ENCODE data around the gene TMEM218.

The TMEM218 gene

DNA sequence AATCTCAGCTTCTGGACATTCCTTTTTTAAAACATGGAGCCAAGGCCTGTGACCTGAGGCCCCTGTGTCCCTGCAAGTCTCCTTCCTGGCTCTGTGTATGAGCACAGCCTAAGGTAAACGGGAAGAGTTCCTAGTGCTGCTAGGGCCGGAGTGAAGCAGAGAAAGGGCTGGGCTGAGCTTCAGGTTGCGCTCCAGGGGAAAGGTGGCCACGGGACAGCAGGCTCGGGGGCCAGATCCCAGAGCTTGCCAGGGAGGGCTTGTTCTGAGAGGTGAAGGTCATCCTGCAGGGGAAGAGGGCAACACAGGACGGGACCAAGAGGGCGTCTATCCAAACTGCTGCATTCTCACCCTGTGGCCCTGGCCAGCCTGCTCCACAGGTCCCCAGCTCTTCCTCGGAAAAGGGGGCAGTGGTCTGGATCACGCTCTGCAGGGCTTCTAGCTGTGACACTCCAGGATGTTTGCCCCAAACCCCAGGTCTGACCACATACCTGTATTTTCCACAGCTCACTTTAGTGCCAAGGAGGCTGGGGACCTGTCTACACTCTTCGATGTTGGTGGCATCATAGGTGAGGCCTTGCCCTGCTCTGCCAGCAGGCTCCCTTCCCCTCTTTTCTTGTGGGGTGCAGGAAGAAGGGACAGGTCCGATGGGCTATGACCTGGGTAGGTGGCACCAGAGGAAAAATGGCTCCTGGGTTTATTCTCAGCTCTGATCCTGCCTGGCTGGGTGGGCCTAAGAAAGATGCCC lies 27.9 kb downstream of the TMEM218 start:
- TF ChIP-seq, protein P1, sequence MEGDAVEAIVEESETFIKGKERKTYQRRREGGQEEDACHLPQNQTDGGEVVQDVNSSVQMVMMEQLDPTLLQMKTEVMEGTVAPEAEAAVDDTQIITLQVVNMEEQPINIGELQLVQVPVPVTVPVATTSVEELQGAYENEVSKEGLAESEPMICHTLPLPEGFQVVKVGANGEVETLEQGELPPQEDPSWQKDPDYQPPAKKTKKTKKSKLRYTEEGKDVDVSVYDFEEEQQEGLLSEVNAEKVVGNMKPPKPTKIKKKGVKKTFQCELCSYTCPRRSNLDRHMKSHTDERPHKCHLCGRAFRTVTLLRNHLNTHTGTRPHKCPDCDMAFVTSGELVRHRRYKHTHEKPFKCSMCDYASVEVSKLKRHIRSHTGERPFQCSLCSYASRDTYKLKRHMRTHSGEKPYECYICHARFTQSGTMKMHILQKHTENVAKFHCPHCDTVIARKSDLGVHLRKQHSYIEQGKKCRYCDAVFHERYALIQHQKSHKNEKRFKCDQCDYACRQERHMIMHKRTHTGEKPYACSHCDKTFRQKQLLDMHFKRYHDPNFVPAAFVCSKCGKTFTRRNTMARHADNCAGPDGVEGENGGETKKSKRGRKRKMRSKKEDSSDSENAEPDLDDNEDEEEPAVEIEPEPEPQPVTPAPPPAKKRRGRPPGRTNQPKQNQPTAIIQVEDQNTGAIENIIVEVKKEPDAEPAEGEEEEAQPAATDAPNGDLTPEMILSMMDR (IDR thresholded peaks at IDR 0.05; ENCODE audit: insufficient read depth, low read length, poor library complexity, severe bottlenecking) = no peak
- no peaks in the 10 kb centered on the region for H3K27me3 ChIP-seq (replicated peaks; ENCODE audit: control insufficient read depth, insufficient read depth, low read length)
- DNase-seq (ENCODE audit: extremely low read depth, insufficient read length) = no peak

DNA sequence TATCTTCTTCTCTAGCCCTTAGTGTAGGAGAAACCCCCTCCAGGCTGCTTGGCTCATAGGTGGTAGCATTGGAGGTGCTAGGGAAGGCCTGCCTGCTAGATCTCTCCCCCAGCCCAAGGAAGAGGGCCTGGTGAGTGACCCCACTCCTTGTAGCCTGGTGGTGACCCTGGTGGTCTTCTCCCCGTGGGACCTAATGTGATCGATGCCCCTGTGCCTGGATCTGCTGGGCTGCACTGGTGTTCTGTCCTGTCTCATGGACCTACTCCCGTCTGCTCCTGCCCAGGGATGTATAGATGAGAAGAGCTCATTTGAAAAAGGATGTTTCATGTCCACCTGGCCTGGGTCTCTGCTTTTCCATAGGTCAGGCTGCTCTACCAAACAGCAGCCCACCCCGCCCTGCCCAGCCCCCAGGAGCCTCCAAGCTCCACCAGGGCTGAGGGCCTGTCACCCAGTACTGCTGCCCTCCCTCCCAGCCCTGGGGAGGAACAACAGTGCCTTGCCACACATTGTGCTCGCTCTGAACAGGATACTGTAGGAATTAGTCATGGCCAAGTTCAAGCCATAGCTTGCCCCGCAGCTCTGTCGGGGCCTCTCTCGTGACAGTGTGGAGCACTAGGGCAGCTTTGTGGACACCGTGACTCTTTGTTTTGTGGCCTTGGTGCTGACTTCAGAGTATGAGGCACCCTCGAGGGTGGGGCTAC lies 28.7 kb downstream of the TMEM218 start:
- Histone ChIP-seq H3K27me3 (replicated peaks; ENCODE audit: control insufficient read depth, insufficient read depth, low read length) (no peaks in the 10 kb centered on the region), H3K4me3 (replicated peaks; ENCODE audit: low read depth, low read length) (no peak overlapping the region), H3K36me3 (ENCODE audit: control insufficient read depth, insufficient read depth, low read length) (no peaks in the 10 kb centered on the region)
- no peak for DNase-seq (ENCODE audit: extremely low read depth, insufficient read length)
- TF ChIP-seq, protein P1 (IDR thresholded peaks at IDR 0.05; ENCODE audit: insufficient read depth, low read length, poor library complexity, severe bottlenecking) = no peak

More for the DNA sequence above, 27.9 kb downstream of the TMEM218 start:
- H3K36me3 ChIP-seq (ENCODE audit: control insufficient read depth, insufficient read depth, low read length) = no peaks in the 10 kb centered on the region
- H3K4me3 ChIP-seq (replicated peaks; ENCODE audit: low read depth, low read length) = no peak overlapping the region

- no peak overlapping the region for H3K4me3 ChIP-seq (replicated peaks; ENCODE audit: low read depth, low read length)
- H3K36me3 ChIP-seq (ENCODE audit: control insufficient read depth, insufficient read depth, low read length) = no peaks in the 10 kb centered on the region
- DNase-seq (ENCODE audit: extremely low read depth, insufficient read length) = no peak
- TF ChIP-seq, protein P1 (IDR thresholded peaks at IDR 0.05; ENCODE audit: insufficient read depth, low read length, poor library complexity, severe bottlenecking) = no peak
- no peaks in the 10 kb centered on the region for H3K27me3 ChIP-seq (replicated peaks; ENCODE audit: control insufficient read depth, insufficient read depth, low read length)
Measured at GRCh38 chr11:125082040-125082439, 29.4 kb downstream of the TMEM218 start.

- no peak for DNase-seq (ENCODE audit: extremely low read depth, insufficient read length)
- Histone ChIP-seq H3K27me3 (replicated peaks; ENCODE audit: control insufficient read depth, insufficient read depth, low read length) (no peaks in the 10 kb centered on the region), H3K4me3 (replicated peaks; ENCODE audit: low read depth, low read length) (no peak overlapping the region), H3K36me3 (ENCODE audit: control insufficient read depth, insufficient read depth, low read length) (no peaks in the 10 kb centered on the region)
- TF ChIP-seq, protein P1 (IDR thresholded peaks at IDR 0.05; ENCODE audit: insufficient read depth, low read length, poor library complexity, severe bottlenecking) = no peak
Measured at GRCh38 chr11:125081098-125081798, 30.2 kb downstream of the TMEM218 start.

DNA sequence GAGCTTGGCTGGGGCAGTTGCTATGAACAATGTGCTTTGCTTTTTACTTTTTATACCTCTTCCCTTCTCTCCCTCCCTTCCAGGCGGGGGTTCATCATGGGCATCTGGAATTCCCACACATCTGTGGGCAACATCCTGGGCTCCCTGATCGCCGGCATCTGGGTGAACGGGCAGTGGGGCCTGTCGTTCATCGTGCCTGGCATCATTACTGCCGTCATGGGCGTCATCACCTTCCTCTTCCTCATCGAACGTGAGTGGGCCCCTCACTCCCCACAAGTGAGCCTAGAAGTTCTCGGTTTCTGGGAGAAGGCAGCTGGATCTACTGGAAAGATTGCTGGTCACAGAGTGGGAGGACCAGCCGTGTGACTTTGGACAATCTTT lies 30.9 kb downstream of the TMEM218 start:
- Histone ChIP-seq H3K27me3 (replicated peaks; ENCODE audit: control insufficient read depth, insufficient read depth, low read length) (no peaks in the 10 kb centered on the region), H3K4me3 (replicated peaks; ENCODE audit: low read depth, low read length) (no peak overlapping the region), H3K36me3 (ENCODE audit: control insufficient read depth, insufficient read depth, low read length) (no peaks in the 10 kb centered on the region)
- TF ChIP-seq, protein P1 (IDR thresholded peaks at IDR 0.05; ENCODE audit: insufficient read depth, low read length, poor library complexity, severe bottlenecking) = no peak
- DNase-seq (ENCODE audit: extremely low read depth, insufficient read length) = no peak

Measured in GM06990 (cell line).